Measurements from ENCODE around the gene SLC6A20. TPM values are rescaled to one million over a fixed set of nuclear protein-coding genes. Genes with fewer than 3 reads are reported as not detected.
A peak's percentile ranks its signal among the peaks of the same experiment; 100 is the strongest.

SLC6A20 gene
- total RNA-seq, 1 donor from 2014 or later: 22.7 TPM

DNA sequence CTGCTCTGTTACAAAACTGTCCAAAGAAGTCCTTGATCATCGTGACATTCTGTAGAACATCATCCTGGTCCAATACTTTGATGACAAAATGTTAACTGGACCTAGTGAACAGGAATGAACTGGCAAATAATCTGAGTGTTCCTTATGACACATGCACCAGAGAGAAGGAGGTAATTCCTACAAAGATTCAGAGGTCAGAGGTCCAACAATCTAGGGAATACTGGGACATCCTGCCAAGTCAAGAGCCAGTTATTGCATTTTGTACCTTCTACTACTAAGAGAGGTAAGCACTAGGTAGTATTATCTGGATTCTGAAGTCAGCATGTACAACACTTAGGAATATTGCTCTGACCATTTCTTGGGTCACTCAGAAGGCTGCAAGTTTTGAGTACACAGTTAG is 24.8 kb upstream of the SLC6A20 start:
- TF ChIP-seq, protein P1, sequence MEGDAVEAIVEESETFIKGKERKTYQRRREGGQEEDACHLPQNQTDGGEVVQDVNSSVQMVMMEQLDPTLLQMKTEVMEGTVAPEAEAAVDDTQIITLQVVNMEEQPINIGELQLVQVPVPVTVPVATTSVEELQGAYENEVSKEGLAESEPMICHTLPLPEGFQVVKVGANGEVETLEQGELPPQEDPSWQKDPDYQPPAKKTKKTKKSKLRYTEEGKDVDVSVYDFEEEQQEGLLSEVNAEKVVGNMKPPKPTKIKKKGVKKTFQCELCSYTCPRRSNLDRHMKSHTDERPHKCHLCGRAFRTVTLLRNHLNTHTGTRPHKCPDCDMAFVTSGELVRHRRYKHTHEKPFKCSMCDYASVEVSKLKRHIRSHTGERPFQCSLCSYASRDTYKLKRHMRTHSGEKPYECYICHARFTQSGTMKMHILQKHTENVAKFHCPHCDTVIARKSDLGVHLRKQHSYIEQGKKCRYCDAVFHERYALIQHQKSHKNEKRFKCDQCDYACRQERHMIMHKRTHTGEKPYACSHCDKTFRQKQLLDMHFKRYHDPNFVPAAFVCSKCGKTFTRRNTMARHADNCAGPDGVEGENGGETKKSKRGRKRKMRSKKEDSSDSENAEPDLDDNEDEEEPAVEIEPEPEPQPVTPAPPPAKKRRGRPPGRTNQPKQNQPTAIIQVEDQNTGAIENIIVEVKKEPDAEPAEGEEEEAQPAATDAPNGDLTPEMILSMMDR (IDR thresholded peaks at IDR 0.05): no peak
- Histone ChIP-seq H3K36me3 (peaks cover 44% of the 10 kb centered on the region), H3K4me1 (peaks cover 8% of the 10 kb centered on the region), H3K9me3 (no peaks in the 10 kb centered on the region), H3K27me3 (no peaks in the 10 kb centered on the region), H3K27ac (no peak overlapping the region), H3K4me3 (no peak overlapping the region)
- intact Hi-C loops (cut with DNase I): no loop called here
- no peak for ATAC-seq
- DNase-seq: no peak

DNA sequence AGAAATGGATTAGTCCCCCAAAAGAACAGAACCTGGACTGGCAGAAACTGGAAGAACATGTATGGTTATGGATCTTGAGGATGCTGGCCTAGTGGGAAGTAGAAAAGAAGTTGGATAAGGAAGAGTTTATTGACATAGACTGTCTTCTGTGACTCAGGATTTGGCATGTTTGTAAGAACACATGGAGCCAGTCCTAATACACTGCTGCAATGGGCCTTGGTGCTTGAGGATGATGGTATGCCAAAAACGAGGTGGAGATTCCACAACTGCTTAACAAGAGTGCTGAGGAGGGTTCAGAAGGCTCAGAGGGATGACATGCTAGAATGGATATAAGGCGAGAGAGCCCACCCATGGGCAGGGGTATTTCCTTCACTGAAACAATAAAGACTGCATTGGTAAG is 23.2 kb upstream of the SLC6A20 start:
- Histone ChIP-seq H3K36me3 (peaks cover 28% of the 10 kb centered on the region), H3K4me3 (no peak overlapping the region), H3K27me3 (no peaks in the 10 kb centered on the region), H3K27ac (no peak overlapping the region), H3K9me3 (no peaks in the 10 kb centered on the region), H3K4me1 (peaks cover 8% of the 10 kb centered on the region)
- ATAC-seq (no peak), DNase-seq (no peak)
- TF ChIP-seq, protein P1 (IDR thresholded peaks at IDR 0.05): no peak
- intact Hi-C loops (cut with DNase I): no loop called here

DNA sequence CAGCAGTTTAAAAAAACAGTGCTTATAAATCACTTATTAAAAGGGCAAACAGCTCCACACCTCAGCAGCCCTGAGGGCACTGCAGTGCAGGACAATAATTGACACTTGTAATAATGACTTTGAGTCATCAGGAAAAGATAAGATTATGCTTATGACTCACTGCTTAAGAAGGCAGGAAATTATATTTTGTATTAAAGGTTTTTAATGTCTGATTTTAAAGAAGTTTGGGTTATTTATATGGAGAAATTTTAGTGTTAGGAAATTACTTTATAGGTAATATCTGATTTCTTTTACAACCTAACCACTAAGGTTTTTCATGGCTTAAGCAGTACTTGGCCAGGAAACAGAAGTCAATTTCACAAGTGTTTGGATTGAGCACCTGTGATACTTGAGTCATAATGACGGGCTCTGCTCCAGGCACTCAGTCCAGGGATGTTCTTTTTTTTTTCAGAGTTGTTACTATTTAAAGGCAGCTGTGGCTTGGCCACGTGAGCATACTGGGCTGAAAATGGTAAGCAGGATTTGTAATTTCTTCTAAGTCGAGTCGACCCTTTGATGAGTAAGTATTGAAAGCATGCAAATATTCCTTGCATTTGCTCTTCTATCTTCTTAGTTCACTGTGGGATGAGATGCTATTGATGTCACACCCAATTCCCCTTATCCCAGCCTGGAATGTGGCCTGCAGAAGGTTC is 21.6 kb upstream of the SLC6A20 start:
- ATAC-seq (peak; percentile 84), DNase-seq (no peak)
- Histone ChIP-seq H3K9me3 (no peaks in the 10 kb centered on the region), H3K27me3 (no peaks in the 10 kb centered on the region), H3K4me3 (no peak overlapping the region), H3K36me3 (peaks cover 16% of the 10 kb centered on the region), H3K4me1 (peaks cover 8% of the 10 kb centered on the region), H3K27ac (no peak overlapping the region)
- TF ChIP-seq, protein P1 (IDR thresholded peaks at IDR 0.05): no peak
- intact Hi-C loops (cut with DNase I): no loop called here

DNA sequence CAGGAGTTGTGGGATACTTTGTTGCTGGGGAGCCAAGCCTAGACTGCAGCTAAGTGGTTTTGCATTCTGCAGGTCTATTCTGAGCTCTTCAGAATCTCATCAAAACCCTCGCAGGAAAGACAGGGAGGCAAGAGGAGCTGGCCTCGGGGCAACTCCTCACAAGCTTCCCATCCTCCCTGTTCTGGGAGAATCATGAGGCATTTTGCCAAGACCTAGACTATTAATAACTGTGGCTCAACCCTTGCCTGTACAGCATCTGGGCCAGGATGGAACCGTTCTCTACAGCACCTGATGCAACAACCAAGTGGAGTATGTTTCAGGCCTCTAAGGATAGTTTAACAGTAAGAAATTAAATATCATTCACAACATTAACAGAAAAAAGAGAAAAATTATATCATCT is 20.2 kb upstream of the SLC6A20 start:
- H3K27me3 ChIP-seq: no peaks in the 10 kb centered on the region
- H3K36me3 ChIP-seq: peaks cover 4% of the 10 kb centered on the region
- DNase-seq (no peak), ATAC-seq (no peak)
- peaks cover 8% of the 10 kb centered on the region for H3K4me1 ChIP-seq
- intact Hi-C loops (cut with DNase I): no loop called here
- H3K4me3 ChIP-seq: no peak overlapping the region
- TF ChIP-seq, protein P1 (IDR thresholded peaks at IDR 0.05): no peak
- H3K27ac ChIP-seq: no peak overlapping the region
- H3K9me3 ChIP-seq: no peaks in the 10 kb centered on the region

DNA sequence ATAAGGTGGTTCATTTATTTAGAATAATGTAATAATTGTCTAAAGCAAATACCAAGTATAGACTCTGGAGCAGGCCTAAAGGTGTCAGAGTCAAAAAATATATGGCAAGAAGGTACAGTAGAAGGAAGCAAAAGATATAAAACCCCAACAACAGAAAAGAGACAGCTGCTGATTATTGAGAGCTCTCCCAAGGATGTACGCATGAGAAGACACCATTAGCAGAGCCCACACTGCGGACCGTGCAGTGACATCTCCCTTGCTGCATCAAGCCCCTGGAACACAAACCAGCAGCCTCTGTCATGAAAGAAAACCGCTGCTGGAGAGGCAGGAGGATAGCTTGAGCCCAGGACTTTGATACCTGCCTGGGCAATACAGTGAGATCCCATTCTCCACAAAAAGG is 18.0 kb upstream of the SLC6A20 start:
- DNase-seq (no peak), ATAC-seq (no peak)
- no peak overlapping the region for H3K4me3 ChIP-seq
- intact Hi-C loops (cut with DNase I): no loop called here
- H3K27ac ChIP-seq: no peak overlapping the region
- TF ChIP-seq, protein P1 (IDR thresholded peaks at IDR 0.05): no peak
- no peaks in the 10 kb centered on the region for H3K36me3 ChIP-seq
- no peaks in the 10 kb centered on the region for H3K27me3 ChIP-seq
- peaks cover 8% of the 10 kb centered on the region for H3K4me1 ChIP-seq
- no peaks in the 10 kb centered on the region for H3K9me3 ChIP-seq

All from upper lobe of right lung (tissue), 1 donor.